ENCODE data around the gene NFIB.

GRCh38 chr9:14362175-14362574 lies 48.2 kb upstream of the NFIB start:
- TF ChIP-seq CTCF (optimal IDR thresholded peaks at IDR 0.05 in 1 of 3, IDR thresholded peaks at IDR 0.05 in 1 of 3, conservative IDR thresholded peaks at IDR 0.05 in 1 of 3; ENCODE audit: extremely low read depth in 1 of 3, insufficient read depth in 2 of 3, low read length in 3 of 3) (no peak), EZH2 (IDR thresholded peaks at IDR 0.05; ENCODE audit: low read length) (no peak)

Measured in keratinocyte (primary cell).